Measurements from ENCODE around the gene EFNB2.

EFNB2 gene

DNA sequence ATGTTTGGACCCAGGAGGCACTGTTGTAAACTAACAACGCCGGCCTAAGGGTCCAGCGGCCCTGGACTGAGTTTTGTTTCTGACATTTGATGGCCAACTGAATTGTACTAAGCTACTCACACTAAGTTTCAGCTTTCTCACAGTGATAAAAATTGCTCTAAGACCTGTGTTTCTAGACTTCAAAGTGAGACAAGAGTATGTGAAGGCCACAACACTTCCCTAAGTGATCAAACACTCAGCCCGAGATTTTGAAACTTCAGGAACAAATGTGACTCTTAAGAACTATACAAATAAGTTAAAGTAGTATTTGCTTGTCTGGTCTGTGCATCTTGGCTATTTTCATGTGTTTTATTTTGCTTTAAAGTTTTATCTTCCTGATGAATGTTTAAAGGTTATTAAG is 30.2 kb downstream of the EFNB2 start:
- no peak for DNase-seq (ENCODE audit: low read depth)
- TF ChIP-seq, protein P1, sequence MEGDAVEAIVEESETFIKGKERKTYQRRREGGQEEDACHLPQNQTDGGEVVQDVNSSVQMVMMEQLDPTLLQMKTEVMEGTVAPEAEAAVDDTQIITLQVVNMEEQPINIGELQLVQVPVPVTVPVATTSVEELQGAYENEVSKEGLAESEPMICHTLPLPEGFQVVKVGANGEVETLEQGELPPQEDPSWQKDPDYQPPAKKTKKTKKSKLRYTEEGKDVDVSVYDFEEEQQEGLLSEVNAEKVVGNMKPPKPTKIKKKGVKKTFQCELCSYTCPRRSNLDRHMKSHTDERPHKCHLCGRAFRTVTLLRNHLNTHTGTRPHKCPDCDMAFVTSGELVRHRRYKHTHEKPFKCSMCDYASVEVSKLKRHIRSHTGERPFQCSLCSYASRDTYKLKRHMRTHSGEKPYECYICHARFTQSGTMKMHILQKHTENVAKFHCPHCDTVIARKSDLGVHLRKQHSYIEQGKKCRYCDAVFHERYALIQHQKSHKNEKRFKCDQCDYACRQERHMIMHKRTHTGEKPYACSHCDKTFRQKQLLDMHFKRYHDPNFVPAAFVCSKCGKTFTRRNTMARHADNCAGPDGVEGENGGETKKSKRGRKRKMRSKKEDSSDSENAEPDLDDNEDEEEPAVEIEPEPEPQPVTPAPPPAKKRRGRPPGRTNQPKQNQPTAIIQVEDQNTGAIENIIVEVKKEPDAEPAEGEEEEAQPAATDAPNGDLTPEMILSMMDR (conservative IDR thresholded peaks at IDR 0.05; ENCODE audit: low read depth, low read length) = no peak
- H3K4me3 ChIP-seq (ENCODE audit: low read length) = no peak overlapping the region

DNA sequence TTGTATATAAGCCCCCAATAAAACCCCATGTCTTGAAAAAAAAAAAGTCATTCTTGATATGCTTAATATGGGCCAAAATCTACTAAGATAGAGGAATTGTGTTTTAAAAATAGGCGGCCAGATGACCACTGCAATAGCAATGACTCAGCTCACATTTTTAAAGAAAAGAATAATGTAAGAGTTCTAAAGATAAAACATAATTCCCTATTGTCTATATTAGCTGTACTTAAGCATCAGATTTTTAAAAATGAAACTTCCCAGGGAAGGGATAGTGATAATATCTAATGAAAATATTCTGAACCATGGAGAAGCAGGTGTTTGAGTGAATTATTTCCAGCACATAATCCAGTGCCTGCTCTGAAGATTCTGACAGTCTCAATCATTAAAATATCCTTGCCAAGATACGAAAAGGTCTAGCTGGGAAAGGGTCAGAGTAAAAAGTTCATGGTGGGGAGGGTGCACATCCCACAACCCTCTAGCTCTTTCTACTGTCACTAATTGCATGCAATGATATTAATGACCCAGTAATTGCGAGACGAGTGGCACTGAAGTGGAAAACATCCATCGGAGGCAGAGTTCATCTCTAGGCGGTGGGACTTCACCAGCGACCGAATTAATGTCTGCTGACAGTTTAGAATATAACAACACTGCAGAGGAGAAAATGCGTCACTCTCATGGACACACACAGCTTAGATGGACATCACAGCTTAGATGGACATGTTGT is 31.6 kb downstream of the EFNB2 start:
- no peak overlapping the region for H3K4me3 ChIP-seq (ENCODE audit: low read length)
- DNase-seq (ENCODE audit: low read depth) = no peak
- TF ChIP-seq, protein P1 (conservative IDR thresholded peaks at IDR 0.05; ENCODE audit: low read depth, low read length) = no peak

DNA sequence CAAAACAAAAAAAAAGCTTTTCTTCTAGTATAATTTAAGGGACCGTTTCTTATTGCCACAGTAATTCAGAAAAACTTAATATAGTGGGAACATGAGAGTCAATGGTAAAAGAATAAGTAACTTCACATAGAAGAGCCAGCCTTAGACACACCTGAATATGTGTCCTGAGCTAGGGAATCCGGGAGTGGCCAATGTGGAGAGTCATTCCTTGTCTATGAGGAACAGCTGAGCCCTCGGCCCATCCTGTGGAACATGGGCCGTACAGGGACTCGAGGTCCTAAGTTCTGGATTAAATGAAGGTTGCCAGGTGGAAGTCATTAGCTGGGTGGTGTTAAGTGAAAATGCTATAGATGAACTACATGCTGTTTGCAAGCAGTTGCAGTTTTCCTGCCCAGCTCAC is 32.2 kb downstream of the EFNB2 start:
- TF ChIP-seq, protein P1 (conservative IDR thresholded peaks at IDR 0.05; ENCODE audit: low read depth, low read length) = no peak
- DNase-seq (ENCODE audit: low read depth) = no peak
- no peak overlapping the region for H3K4me3 ChIP-seq (ENCODE audit: low read length)

DNA sequence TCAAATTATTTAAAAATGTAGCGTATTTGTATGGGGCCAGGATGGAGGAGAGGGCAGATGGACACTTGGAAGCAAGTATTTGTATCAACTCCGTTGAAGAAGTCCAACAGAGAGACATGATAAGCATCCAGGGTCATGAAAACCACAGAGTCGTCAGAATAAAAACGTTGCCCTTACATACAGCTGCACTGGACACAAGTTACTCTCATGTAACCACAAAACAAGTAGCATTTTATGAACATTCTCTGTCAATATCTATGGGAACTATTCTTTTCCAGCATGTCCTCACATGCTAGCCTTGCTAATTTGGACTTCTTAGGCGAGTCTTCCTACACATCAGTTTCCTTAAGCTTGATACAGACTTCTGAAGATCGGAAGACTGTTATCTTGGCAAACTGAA is 35.0 kb downstream of the EFNB2 start:
- DNase-seq (ENCODE audit: low read depth) = no peak
- TF ChIP-seq, protein P1 (conservative IDR thresholded peaks at IDR 0.05; ENCODE audit: low read depth, low read length) = no peak

DNA sequence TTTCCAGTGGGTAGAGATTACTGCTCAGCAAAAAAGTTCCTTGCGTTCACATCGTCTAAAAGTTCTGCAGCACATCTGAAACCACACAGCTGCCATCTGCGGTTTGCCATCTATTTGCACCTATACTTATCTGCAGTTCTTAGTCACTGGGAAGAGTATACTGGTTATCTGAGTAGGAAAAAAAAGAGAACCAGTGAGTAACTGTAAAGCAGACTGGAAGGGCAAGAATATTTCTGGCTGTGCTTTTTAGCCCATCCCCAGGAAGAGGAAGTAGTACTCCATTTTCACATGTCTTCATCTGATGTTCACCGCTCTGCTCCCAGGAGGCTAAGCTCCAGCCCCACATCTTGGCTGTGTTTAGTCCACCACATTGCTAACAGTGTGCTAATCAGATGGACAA is 35.6 kb downstream of the EFNB2 start:
- no peak for DNase-seq (ENCODE audit: low read depth)
- TF ChIP-seq, protein P1 (conservative IDR thresholded peaks at IDR 0.05; ENCODE audit: low read depth, low read length) = no peak
- H3K4me3 ChIP-seq (ENCODE audit: low read length) = no peak overlapping the region

More for the DNA sequence above, 35.0 kb downstream of the EFNB2 start:
- no peak overlapping the region for H3K4me3 ChIP-seq (ENCODE audit: low read length)

DNA sequence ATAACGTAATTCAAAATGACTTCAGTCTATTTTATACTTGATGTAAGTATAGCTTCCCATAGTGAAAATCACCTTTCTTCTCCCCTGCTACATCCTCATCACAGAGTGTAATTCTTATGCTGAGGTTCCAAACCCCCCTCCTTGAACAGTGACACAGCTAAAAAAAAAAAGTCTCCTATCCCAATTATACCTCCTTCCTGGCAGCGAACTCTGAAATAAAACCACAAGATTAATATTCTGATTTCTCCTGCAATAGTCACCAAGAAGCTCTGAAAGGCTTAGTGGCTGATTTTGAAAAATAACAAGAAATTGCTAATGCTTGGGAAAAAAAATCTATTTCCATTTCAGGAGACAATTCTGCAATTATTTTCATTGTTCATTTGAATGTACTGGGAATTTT is 36.3 kb downstream of the EFNB2 start:
- no peak for DNase-seq (ENCODE audit: low read depth)
- H3K4me3 ChIP-seq (ENCODE audit: low read length) = no peak overlapping the region
- TF ChIP-seq, protein P1 (conservative IDR thresholded peaks at IDR 0.05; ENCODE audit: low read depth, low read length) = no peak

DNA sequence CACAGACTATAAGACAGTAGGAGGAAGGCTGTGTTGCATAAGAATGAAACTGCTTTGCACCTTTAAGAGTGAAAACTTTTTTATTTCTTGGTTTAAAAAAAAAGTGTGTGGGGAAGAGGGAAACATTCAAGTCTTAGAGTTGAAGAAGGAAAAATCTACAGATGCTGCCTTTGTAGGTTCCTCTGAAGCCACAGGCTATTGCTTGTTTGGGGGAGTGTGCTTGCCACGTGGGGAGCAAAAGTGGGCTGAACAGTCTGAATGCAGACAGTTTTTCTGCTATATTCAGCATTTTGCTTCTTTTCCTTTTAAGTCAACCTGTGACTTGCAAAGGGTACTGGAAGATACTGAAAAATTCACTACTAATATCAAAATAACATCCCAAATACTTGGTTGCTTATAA is 36.9 kb downstream of the EFNB2 start:
- TF ChIP-seq, protein P1 (conservative IDR thresholded peaks at IDR 0.05; ENCODE audit: low read depth, low read length) = no peak
- H3K4me3 ChIP-seq (ENCODE audit: low read length) = no peak overlapping the region
- DNase-seq (ENCODE audit: low read depth) = no peak

Measured in retinal pigment epithelial cell (primary cell).